22Rv1 (cell line): Measurements from ENCODE around the gene SLC34A3.

ENCODE experiments used
- ZFX ChIP-seq: fragments of 450-650 bp; IDR thresholded peaks from 2 replicates; pipeline ENCODE4 v1.6.1; 2017; ENCODE audit warnings: antibody characterized with exemption, borderline replicate concordance
- TF ChIP-seq, protein P1 (sequence below): fragments of 450-650 bp; IDR thresholded peaks from 2 replicates; pipeline ENCODE4 v1.5.1; 2017; ENCODE audit warnings: mild to moderate bottlenecking

DNA sequence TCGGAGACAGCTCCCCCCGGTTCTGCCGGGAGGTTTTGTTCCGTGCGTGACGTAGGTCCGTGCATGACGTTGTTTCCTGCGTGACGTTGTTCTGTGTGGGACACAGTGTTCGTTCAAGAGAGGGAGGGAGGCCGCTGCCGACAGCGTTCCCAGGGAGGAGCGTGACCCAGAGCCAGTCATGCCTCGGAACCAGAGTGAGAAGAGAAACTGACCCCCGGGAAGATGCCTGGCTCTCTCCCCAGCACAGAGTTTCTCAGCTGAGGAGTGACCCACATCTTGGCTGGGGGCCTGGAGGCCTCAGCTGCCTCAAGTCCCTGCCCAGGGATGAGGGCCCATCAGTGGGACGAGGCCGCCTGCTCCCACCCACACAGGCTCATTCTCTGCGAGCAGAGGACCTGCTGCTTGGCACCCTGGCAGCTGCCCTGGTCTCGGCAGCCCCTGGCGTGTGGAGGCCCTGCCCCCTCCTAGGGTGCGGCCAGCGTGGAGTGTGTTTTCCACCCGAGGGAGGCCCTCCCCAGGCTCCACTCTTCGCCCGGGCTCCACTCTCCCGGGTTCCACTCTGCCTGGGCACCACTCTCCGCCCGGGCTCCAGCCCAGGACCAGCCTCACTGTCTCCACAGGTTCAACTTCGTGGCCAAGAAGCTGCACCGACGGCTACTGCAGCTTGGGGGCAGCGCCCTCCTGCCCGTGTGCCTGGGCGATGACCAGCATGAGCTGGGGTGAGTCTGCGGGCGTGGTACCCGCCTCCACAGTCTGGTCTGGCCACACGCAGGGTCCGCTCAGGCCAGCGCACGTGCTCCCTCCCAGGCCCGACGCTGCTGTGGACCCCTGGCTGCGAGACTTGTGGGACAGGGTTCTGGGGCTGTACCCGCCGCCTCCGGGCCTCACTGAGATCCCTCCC lies 17.3 kb upstream of the SLC34A3 start:
- TF ChIP-seq, protein P1, sequence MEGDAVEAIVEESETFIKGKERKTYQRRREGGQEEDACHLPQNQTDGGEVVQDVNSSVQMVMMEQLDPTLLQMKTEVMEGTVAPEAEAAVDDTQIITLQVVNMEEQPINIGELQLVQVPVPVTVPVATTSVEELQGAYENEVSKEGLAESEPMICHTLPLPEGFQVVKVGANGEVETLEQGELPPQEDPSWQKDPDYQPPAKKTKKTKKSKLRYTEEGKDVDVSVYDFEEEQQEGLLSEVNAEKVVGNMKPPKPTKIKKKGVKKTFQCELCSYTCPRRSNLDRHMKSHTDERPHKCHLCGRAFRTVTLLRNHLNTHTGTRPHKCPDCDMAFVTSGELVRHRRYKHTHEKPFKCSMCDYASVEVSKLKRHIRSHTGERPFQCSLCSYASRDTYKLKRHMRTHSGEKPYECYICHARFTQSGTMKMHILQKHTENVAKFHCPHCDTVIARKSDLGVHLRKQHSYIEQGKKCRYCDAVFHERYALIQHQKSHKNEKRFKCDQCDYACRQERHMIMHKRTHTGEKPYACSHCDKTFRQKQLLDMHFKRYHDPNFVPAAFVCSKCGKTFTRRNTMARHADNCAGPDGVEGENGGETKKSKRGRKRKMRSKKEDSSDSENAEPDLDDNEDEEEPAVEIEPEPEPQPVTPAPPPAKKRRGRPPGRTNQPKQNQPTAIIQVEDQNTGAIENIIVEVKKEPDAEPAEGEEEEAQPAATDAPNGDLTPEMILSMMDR, result peak; percentile 38
- TF ChIP-seq ZFX, result no peak
